ENCODE data around the gene CELSR2.

GRCh38 chr1:109312246-109312645, 62.9 kb downstream of the CELSR2 start:
- TF ChIP-seq, protein P1, sequence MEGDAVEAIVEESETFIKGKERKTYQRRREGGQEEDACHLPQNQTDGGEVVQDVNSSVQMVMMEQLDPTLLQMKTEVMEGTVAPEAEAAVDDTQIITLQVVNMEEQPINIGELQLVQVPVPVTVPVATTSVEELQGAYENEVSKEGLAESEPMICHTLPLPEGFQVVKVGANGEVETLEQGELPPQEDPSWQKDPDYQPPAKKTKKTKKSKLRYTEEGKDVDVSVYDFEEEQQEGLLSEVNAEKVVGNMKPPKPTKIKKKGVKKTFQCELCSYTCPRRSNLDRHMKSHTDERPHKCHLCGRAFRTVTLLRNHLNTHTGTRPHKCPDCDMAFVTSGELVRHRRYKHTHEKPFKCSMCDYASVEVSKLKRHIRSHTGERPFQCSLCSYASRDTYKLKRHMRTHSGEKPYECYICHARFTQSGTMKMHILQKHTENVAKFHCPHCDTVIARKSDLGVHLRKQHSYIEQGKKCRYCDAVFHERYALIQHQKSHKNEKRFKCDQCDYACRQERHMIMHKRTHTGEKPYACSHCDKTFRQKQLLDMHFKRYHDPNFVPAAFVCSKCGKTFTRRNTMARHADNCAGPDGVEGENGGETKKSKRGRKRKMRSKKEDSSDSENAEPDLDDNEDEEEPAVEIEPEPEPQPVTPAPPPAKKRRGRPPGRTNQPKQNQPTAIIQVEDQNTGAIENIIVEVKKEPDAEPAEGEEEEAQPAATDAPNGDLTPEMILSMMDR (conservative IDR thresholded peaks at IDR 0.05; ENCODE audit: low read depth, low read length) = no peak
- TF ChIP-seq EZH2 (IDR thresholded peaks at IDR 0.05; ENCODE audit: borderline replicate concordance, low read depth, low read length, poor library complexity, severe bottlenecking) = no peak
